Measurements from ENCODE around the gene NLK.

Gene NLK

GRCh38 chr17:28029044-28029443 is 13.4 kb upstream of the NLK start:
- Histone ChIP-seq H3K9ac (ENCODE audit: low read depth, low read length) (no peak overlapping the region), H3K27ac (ENCODE audit: low read length) (no peak overlapping the region), H3K4me3 (ENCODE audit: low read depth in 1 of 2, low read length in 2 of 2) (no peak overlapping the region), H2AFZ (ENCODE audit: low read depth, low read length) (no peak overlapping the region), H4K20me1 (ENCODE audit: insufficient read depth, low read length) (no peaks in the 10 kb centered on the region), H3K9me3 (ENCODE audit: insufficient read depth, low read length, severe bottlenecking) (no peaks in the 10 kb centered on the region), H3K79me2 (ENCODE audit: insufficient read depth, low read length) (no peaks in the 10 kb centered on the region), H3K4me2 (ENCODE audit: insufficient read depth, low read length) (no peak overlapping the region), H3K36me3 (ENCODE audit: insufficient read depth, low read length) (no peaks in the 10 kb centered on the region), H3K27me3 (ENCODE audit: insufficient read depth, low read length, poor library complexity) (peaks cover 4% of the 10 kb centered on the region), H3K4me1 (ENCODE audit: insufficient read depth, low read length) (no peaks in the 10 kb centered on the region)
- DNase-seq (no peak), ATAC-seq (ENCODE audit: insufficient read depth, low read depth) (no peak)
- TF ChIP-seq, protein P1, sequence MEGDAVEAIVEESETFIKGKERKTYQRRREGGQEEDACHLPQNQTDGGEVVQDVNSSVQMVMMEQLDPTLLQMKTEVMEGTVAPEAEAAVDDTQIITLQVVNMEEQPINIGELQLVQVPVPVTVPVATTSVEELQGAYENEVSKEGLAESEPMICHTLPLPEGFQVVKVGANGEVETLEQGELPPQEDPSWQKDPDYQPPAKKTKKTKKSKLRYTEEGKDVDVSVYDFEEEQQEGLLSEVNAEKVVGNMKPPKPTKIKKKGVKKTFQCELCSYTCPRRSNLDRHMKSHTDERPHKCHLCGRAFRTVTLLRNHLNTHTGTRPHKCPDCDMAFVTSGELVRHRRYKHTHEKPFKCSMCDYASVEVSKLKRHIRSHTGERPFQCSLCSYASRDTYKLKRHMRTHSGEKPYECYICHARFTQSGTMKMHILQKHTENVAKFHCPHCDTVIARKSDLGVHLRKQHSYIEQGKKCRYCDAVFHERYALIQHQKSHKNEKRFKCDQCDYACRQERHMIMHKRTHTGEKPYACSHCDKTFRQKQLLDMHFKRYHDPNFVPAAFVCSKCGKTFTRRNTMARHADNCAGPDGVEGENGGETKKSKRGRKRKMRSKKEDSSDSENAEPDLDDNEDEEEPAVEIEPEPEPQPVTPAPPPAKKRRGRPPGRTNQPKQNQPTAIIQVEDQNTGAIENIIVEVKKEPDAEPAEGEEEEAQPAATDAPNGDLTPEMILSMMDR (IDR thresholded peaks at IDR 0.05; ENCODE audit: borderline replicate concordance, extremely low read depth, low read length, poor library complexity, severe bottlenecking) = no peak
- no peak for TF ChIP-seq EZH2 (IDR thresholded peaks at IDR 0.05; ENCODE audit: borderline replicate concordance, low read depth, low read length, severe bottlenecking)

GRCh38 chr17:28030386-28030785 is 12.1 kb upstream of the NLK start:
- H2AFZ ChIP-seq (ENCODE audit: low read depth, low read length) = no peak overlapping the region
- no peak for ATAC-seq (ENCODE audit: insufficient read depth, low read depth)
- TF ChIP-seq, protein P1 (IDR thresholded peaks at IDR 0.05; ENCODE audit: borderline replicate concordance, extremely low read depth, low read length, poor library complexity, severe bottlenecking) = no peak
- TF ChIP-seq EZH2 (IDR thresholded peaks at IDR 0.05; ENCODE audit: borderline replicate concordance, low read depth, low read length, severe bottlenecking) = no peak

DNA sequence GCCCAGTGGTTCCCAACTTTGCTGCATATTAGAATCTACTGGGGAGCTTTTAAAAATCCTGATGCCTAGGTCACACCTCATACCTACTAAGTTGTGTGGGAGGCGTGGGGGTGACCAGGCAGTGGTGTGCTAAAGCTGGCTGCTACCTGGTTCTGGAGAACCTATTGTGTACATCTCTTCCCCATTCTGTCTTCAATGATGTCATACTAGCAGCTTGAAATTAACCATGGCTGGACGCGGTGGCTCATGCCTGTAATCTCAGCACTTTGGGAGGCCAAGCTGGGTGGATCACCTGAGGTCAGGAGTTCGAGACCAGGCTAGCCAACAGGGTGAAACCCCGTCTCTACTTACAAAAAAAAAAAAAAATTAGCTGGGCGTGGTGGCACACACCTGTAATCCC is 11.3 kb upstream of the NLK start:
- Histone ChIP-seq H3K36me3 (ENCODE audit: insufficient read depth, low read length) (no peaks in the 10 kb centered on the region), H2AFZ (ENCODE audit: low read depth, low read length) (no peak overlapping the region), H3K9me3 (ENCODE audit: insufficient read depth, low read length, severe bottlenecking) (no peaks in the 10 kb centered on the region), H3K79me2 (ENCODE audit: insufficient read depth, low read length) (no peaks in the 10 kb centered on the region), H3K4me3 (ENCODE audit: low read depth in 1 of 2, low read length in 2 of 2) (no peak overlapping the region), H3K4me2 (ENCODE audit: insufficient read depth, low read length) (no peak overlapping the region), H3K9ac (ENCODE audit: low read depth, low read length) (no peak overlapping the region), H3K27ac (ENCODE audit: low read length) (no peak overlapping the region), H4K20me1 (ENCODE audit: insufficient read depth, low read length) (no peaks in the 10 kb centered on the region), H3K4me1 (ENCODE audit: insufficient read depth, low read length) (no peaks in the 10 kb centered on the region), H3K27me3 (ENCODE audit: insufficient read depth, low read length, poor library complexity) (peaks cover 4% of the 10 kb centered on the region)
- no peak for TF ChIP-seq EZH2 (IDR thresholded peaks at IDR 0.05; ENCODE audit: borderline replicate concordance, low read depth, low read length, severe bottlenecking)
- TF ChIP-seq, protein P1 (IDR thresholded peaks at IDR 0.05; ENCODE audit: borderline replicate concordance, extremely low read depth, low read length, poor library complexity, severe bottlenecking) = no peak
- DNase-seq (no peak), ATAC-seq (ENCODE audit: insufficient read depth, low read depth) (no peak)

More at GRCh38 chr17:28030386-28030785, 12.1 kb upstream of the NLK start:
- no peak for DNase-seq
- no peaks in the 10 kb centered on the region for H3K9me3 ChIP-seq (ENCODE audit: insufficient read depth, low read length, severe bottlenecking)
- H3K4me3 ChIP-seq (ENCODE audit: low read depth in 1 of 2, low read length in 2 of 2) = no peak overlapping the region
- peaks cover 4% of the 10 kb centered on the region for H3K27me3 ChIP-seq (ENCODE audit: insufficient read depth, low read length, poor library complexity)
- H3K4me1 ChIP-seq (ENCODE audit: insufficient read depth, low read length) = no peaks in the 10 kb centered on the region
- no peak overlapping the region for H3K4me2 ChIP-seq (ENCODE audit: insufficient read depth, low read length)
- H3K27ac ChIP-seq (ENCODE audit: low read length) = no peak overlapping the region
- no peak overlapping the region for H3K9ac ChIP-seq (ENCODE audit: low read depth, low read length)
- no peaks in the 10 kb centered on the region for H4K20me1 ChIP-seq (ENCODE audit: insufficient read depth, low read length)
- H3K79me2 ChIP-seq (ENCODE audit: insufficient read depth, low read length) = no peaks in the 10 kb centered on the region
- H3K36me3 ChIP-seq (ENCODE audit: insufficient read depth, low read length) = no peaks in the 10 kb centered on the region
